GM12878 (cell line): ENCODE results near the gene LMBRD1.

Experiments
- POLR2AphosphoS5 ChIP-seq: IDR thresholded peaks from 2 replicates; pipeline ENCODE4 v1.6.1; 2011; ENCODE audit warnings: mild to moderate bottlenecking, low read length, inconsistent platforms
- TF ChIP-seq, protein P1 (sequence below), 3 experiments: IDR thresholded peaks in 2 of 3; conservative IDR thresholded peaks in 1 of 3; 2 replicates each; pipeline ENCODE4 v1.5.1; 2011; ENCODE audit warnings: low read depth in 3 of 3, low read length in 3 of 3, mild to moderate bottlenecking in 3 of 3, control low read depth in 2 of 3, moderate library complexity in 2 of 3, inconsistent platforms in 1 of 3, mixed read lengths in 1 of 3; ENCODE audit not compliant: control insufficient read depth in 2 of 3, insufficient read depth in 1 of 3; ENCODE audit errors: extremely low read depth in 1 of 3

- TF ChIP-seq POLR2AphosphoS5 = no peak
- TF ChIP-seq, protein P1, sequence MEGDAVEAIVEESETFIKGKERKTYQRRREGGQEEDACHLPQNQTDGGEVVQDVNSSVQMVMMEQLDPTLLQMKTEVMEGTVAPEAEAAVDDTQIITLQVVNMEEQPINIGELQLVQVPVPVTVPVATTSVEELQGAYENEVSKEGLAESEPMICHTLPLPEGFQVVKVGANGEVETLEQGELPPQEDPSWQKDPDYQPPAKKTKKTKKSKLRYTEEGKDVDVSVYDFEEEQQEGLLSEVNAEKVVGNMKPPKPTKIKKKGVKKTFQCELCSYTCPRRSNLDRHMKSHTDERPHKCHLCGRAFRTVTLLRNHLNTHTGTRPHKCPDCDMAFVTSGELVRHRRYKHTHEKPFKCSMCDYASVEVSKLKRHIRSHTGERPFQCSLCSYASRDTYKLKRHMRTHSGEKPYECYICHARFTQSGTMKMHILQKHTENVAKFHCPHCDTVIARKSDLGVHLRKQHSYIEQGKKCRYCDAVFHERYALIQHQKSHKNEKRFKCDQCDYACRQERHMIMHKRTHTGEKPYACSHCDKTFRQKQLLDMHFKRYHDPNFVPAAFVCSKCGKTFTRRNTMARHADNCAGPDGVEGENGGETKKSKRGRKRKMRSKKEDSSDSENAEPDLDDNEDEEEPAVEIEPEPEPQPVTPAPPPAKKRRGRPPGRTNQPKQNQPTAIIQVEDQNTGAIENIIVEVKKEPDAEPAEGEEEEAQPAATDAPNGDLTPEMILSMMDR (IDR thresholded peaks at IDR 0.05 in 2 of 3, conservative IDR thresholded peaks at IDR 0.05 in 1 of 3; ENCODE audit: control insufficient read depth in 2 of 3, extremely low read depth in 1 of 3, insufficient read depth in 1 of 3, low read depth in 3 of 3, low read length in 3 of 3) = no peak
These were observed 97.2 kb downstream of the LMBRD1 start for GRCh38 chr6:69699655-69700054.
